ENCODE results near the gene RFX8.

RFX8 gene

DNA sequence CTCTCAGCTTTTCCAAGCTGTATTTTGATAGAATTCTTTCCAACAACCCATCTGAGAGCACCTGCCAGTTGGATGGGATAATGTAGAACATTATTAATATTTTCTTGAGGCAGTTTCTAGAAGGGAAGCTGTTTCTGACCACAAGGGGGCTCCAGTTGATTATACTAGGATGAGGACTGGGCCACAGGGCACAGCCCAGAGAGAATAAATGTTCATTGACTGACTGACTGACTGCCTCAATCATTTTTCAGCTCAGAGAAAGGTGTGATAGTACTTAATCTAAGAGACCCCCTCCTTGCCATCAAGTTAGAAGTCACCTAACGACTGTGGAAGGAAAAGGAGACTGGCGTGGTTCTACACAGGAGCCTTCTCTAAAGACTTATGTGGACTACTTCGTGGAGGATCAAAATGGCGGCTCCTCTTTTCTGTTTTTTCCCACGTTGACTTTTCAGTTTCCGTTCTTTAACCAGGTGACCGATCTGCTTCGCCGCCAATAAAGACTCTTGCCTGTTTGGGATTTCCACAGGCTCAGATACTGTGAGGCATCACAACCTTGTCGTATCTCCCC is 55.7 kb downstream of the RFX8 start:
- TF ChIP-seq POLR2A (IDR thresholded peaks at IDR 0.05; ENCODE audit: low read depth, low read length) = no peak
- peak; percentile 47 for DNase-seq (ENCODE audit: insufficient read length, low spot score)
- FAIRE-seq = no peak

DNA sequence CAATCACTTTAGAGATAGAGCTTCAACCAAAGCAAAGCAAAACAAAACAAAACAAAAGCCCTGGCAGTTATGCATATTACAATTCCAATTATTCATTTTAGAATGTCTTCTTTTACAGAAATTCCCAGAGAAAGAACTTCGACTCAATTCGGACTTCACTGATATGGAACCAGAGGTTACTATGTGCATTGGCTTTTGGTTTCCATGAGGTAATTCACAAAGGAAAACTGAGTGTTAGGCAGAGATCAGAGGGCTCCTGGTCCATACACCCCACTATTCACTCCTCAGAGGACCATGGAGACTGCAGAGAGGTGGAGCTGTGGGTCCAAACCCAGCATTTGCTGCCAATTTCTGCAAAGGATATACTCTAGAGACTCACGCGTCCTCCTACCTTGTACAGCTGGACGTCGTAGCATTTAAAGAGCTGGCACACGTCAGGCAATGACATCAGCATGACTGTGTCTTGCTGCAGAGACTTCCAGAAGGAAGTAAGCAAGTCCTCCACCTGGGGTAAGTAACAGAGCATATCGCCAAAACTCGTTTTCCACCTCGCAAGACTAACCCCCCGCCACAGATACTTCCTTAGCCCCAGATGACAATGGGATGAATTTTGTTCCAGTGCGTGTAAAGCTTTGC is 56.3 kb downstream of the RFX8 start:
- no peak for TF ChIP-seq POLR2A (IDR thresholded peaks at IDR 0.05; ENCODE audit: low read depth, low read length)
- FAIRE-seq = no peak
- no peak for DNase-seq (ENCODE audit: insufficient read length, low spot score)

GRCh38 chr2:101416609-101417008 is 58.3 kb downstream of the RFX8 start:
- TF ChIP-seq POLR2A (IDR thresholded peaks at IDR 0.05; ENCODE audit: low read depth, low read length) = no peak
- FAIRE-seq (no peak), DNase-seq (ENCODE audit: insufficient read length, low spot score) (no peak)

DNA sequence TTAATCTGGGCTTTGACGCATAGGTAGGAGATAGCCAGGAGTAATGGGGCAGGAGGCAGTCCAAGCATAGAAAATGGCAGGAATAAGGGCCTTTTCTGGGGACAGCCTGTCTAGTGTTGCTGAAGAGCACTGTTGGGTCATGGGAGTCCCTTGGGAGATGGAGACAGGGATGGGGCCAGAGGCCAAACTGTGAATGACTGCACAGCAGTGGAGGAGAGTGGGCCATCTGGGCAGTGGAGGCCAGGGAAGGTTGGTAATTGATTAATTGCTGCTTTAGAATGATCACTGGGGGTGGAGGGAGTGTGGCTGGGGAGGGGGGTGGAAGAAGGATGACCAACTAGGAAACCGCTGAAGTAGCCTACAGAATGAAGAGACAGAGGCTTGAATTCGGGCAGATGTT is 59.0 kb downstream of the RFX8 start:
- no peak for DNase-seq (ENCODE audit: insufficient read length, low spot score)
- no peak for FAIRE-seq
- no peak for TF ChIP-seq POLR2A (IDR thresholded peaks at IDR 0.05; ENCODE audit: low read depth, low read length)

DNA sequence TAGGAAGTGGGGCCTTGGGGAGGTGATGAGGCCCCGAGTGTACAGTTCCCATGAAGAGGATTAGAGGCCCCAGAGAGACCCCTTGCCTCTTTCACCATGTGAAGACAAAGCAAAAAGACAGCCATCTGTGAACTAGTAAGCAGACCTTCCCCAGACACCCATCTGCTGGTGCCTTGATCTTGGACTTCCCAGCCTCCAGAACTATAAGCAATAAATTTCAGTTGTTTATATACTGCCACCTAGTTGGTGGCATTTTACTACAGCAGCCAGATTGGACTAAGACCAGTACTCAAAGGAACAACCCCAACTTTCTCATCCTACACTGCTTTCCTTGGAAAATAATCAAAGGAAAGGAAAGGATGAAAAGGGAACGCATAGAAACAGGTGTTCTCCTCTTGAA is 59.7 kb downstream of the RFX8 start:
- FAIRE-seq (no peak), DNase-seq (ENCODE audit: insufficient read length, low spot score) (no peak)
- no peak for TF ChIP-seq POLR2A (IDR thresholded peaks at IDR 0.05; ENCODE audit: low read depth, low read length)

DNA sequence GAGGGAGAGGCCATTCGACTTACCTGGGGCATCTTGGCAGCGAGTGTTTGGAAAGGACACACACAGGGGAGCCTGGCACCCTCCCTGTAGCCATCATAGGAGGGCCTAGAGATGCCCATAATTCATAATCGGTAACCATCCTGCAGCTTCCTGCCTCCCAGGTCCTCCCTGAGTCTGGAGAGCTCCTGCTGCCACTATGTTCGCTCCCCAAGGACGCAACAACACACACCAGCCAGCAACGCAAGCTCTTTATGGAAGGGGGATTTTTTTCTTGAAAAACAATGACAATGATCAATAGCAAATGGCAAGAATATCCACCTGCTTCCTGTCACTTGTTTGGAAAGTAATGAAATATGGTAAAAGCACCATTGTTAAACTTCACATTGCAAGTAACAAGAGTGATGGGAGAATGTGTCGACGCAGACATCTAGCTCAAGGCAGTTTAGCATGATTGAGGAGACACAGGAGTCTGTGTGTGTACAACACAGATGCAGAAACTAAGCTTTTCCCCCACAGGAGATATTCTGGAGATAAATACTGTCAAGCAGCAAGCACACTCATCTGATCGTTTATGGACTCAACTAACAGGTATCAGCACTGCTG is 62.7 kb downstream of the RFX8 start:
- TF ChIP-seq POLR2A (IDR thresholded peaks at IDR 0.05; ENCODE audit: low read depth, low read length) = no peak
- DNase-seq (ENCODE audit: insufficient read length, low spot score) = no peak
- no peak for FAIRE-seq

DNA sequence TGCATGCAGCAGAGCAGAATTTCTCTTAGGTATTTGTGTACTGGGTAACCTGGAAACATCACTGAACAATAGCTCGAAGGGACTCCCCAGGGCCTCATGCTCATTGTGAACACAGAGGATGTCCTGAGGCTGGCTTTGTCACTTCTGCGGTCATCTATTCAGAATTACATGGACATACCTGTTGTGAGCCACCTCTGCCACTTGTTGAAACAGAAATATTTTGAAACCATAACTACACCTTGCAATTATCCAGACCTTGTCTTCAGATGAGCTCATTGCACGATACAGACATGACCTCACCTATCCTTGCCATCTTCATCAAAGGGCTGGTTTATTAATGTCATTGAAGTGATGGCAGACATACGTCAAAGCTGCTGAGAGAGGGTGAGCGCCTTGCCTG is 64.2 kb downstream of the RFX8 start:
- TF ChIP-seq POLR2A (IDR thresholded peaks at IDR 0.05; ENCODE audit: low read depth, low read length) = no peak
- DNase-seq (ENCODE audit: insufficient read length, low spot score) (no peak), FAIRE-seq (no peak)

GRCh38 chr2:101410114-101410513 is 64.8 kb downstream of the RFX8 start:
- no peak for DNase-seq (ENCODE audit: insufficient read length, low spot score)
- FAIRE-seq = no peak
- no peak for TF ChIP-seq POLR2A (IDR thresholded peaks at IDR 0.05; ENCODE audit: low read depth, low read length)

DNA sequence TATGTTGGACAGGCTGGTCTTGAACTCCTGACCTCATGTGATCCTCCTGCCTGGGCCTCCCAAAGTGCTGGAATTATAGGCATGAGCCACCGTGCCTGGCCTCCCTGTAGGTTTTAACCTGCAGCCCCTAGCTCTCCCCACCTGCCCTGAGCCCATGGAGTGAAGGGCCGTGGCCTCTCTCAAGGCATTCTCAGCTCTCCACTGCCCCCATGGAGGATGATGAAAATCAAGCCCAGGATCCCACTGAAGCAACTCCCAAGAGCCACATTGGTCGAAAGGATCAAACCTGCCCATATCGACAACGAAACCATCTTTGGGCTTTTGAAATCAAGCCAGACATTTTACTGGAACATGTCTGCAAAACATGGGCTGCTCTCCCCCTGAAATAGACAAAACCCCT is 65.2 kb downstream of the RFX8 start:
- no peak for TF ChIP-seq POLR2A (IDR thresholded peaks at IDR 0.05; ENCODE audit: low read depth, low read length)
- FAIRE-seq (no peak), DNase-seq (ENCODE audit: insufficient read length, low spot score) (no peak)

- DNase-seq (ENCODE audit: insufficient read length, low spot score) = no peak
- no peak for TF ChIP-seq POLR2A (IDR thresholded peaks at IDR 0.05; ENCODE audit: low read depth, low read length)
- FAIRE-seq = no peak
Measured at GRCh38 chr2:101408925-101409324, 66.0 kb downstream of the RFX8 start.

- DNase-seq (ENCODE audit: insufficient read length, low spot score) (no peak), FAIRE-seq (no peak)
- TF ChIP-seq POLR2A (IDR thresholded peaks at IDR 0.05; ENCODE audit: low read depth, low read length) = no peak
Measured at GRCh38 chr2:101405351-101405899, 69.5 kb downstream of the RFX8 start.

DNA sequence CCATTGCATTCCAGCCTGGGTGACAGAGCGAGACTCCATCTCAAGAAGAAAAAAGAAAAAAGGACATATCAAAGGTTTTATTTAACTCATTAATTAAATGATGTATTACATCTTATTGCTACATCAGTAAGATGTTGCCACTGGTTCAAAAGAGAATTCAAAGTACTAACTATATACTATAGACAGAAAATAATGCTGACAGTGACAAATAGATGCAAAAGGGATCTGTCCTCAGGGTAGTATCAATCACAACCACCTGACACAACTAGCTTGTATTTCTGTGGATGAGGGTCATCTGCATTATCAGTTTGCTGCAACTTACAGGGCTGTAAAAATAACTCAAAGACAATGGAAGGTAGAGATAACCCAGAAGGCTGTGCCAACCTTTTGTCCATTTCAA is 71.2 kb downstream of the RFX8 start:
- FAIRE-seq (no peak), DNase-seq (ENCODE audit: insufficient read length, low spot score) (no peak)
- no peak for TF ChIP-seq POLR2A (IDR thresholded peaks at IDR 0.05; ENCODE audit: low read depth, low read length)

DNA sequence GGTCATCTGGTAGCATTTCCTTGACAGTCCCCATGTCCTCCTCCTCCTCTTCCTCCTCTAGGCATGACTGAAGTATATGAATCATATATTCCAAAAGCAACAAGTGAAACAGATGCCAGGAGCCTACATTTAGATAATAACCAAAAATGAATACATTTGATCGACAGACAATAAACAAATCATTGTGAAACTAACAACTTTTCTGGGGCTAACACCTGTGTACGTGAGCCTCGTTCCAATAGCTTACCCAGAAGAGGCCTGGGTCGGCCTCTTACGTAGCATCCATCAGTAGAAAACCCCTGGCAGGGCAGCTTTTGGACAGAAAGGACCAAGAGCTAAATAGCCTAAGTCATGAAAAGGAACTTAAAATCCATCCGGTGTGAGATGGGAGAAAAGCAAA is 72.3 kb downstream of the RFX8 start:
- DNase-seq (ENCODE audit: insufficient read length, low spot score) (no peak), FAIRE-seq (no peak)
- no peak for TF ChIP-seq POLR2A (IDR thresholded peaks at IDR 0.05; ENCODE audit: low read depth, low read length)

- FAIRE-seq = no peak
- DNase-seq (ENCODE audit: insufficient read length, low spot score) = no peak
- no peak for TF ChIP-seq POLR2A (IDR thresholded peaks at IDR 0.05; ENCODE audit: low read depth, low read length)
Measured at GRCh38 chr2:101401906-101402305, 73.0 kb downstream of the RFX8 start.

DNA sequence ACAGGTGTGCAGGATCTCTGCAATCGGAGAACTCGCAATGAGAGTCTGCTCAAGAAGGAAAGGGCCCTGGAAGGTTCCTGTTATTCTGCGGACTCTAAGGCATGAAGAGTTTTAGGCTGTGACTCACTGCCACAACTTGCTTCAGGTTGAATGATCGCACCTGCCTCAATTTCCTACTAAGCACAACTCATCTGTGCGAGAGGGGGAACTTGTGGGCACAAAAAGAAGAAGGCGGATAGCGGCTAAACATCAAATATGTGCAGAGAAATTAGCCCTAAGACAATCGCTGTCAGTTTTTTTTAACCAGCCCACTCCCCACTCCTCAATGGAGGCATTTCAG is 73.6 kb downstream of the RFX8 start:
- no peak for TF ChIP-seq POLR2A (IDR thresholded peaks at IDR 0.05; ENCODE audit: low read depth, low read length)
- DNase-seq (ENCODE audit: insufficient read length, low spot score) (no peak), FAIRE-seq (no peak)
